HG03045 (cell line): ENCODE results near the gene CXCL3.
"Not testable (repeated sequence)": the region's sequence is repeated elsewhere in the genome, so short reads cannot be mapped to it uniquely, and the experiment has no call there.

Experiments
- ATAC-seq: cut with Tn5 transposase; IDR thresholded peaks from one replicate; pipeline ENCODE4 v1.9.1; 2021; ENCODE audit warnings: mild to moderate bottlenecking, moderate library complexity; ENCODE audit not compliant: unreplicated experiment

CXCL3 gene

GRCh38 chr4:74038425-74039314, at the start of gene CXCL3:
CXCL3 (minus strand) TSS chr4:74038689; CDS start chr4:74038611, 78 bp downstream.
- ATAC-seq, result peak; percentile 67

- no peak for ATAC-seq
Observed at GRCh38 chr4:74087481-74087880, 49.0 kb upstream of the CXCL3 start.

DNA sequence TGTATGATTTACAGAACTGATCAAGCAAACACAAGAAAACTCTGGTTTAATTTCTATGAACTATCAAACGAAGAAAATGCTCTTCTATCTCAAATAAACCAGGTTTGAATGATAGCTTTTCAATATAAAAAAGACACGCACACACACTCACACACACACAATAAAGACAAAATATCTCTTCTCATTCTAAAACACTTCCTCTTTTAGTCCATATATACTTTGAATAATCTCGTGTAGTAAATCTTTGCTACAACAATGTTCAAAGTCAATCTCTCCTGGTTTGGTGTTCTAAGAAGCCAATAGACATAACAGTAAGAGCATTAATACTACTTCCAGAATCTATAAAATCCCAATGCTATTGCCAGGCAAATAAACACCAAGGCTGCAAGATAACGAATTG, 47.2 kb upstream of the CXCL3 start:
- no peak for ATAC-seq

DNA sequence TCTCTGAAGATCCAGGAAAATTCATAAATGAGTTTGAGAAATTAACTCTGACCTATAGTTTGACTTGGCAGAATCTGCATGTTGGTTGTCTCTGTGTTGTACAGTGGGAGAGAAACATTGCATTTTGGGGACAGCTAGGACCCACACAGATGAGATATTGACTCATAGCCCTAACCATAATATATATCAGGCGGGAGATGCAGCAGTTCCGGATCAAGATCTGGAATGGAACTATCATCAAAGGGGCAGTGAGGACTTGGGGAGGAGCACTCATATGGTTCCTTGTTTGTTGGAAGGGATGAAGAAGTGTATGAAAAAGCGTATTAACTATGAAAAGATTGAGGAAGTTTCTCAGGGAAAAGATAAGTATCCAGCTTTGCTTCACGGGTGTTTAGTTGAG, 46.5 kb upstream of the CXCL3 start:
- ATAC-seq, result no peak

- no peak for ATAC-seq
Observed at GRCh38 chr4:74083546-74083945, 45.1 kb upstream of the CXCL3 start.

DNA sequence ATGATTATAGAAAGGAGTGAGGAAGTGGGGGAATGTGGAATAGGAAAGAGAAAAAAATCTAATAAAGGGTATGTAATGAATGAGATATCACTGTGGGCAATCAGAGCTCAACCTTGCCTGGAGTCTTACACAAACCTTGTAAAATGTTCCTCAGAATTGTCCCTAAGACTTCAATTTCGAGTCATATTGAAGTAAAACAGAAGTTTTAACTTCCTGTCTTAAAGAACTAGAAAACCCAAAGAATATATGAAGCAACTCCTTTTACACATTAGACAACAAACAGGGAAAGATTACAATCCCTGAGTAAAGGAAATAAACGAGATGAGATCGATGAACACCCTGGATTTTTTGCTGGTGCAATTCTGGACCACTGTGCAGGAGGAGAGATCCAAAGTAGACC, 42.5 kb upstream of the CXCL3 start:
- ATAC-seq, result no peak

DNA sequence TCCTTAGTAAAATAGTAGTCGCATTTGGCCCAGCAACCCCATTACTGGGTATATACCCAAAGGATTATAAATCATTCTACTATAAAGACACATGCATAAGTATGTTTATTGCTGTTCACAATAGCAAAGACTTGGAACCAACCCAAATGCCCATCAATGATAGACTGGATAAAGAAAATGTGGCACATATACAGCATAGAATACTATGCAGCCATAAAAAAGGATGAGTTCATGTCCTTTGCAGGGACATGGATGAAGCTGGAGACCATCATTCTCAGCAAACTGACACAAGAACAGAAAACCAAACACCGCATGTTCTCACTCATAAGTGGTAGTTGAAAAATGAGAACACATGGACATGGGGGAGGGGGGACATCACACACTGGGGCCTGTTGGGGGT, 41.9 kb upstream of the CXCL3 start:
- not testable (repeated sequence) for ATAC-seq

DNA sequence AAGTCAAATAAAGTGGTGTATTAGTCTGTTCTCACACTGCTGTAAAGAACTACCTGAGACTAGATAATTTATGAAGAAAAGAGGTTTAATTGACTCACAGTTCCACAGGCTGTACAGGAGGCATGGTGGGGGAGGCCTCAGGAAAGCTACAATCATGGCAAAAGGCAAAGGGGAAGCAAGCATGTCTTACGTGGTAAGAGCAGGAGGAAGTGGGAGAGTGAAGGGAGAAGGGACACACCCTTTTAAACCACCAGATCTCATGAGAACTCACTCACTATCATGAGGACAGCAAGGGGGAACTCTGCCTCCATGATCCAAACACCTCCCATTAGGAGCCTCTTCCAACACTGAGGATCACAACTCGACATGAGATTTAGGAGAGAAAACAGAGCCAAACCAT, 40.5 kb upstream of the CXCL3 start:
- not testable (repeated sequence) for ATAC-seq

DNA sequence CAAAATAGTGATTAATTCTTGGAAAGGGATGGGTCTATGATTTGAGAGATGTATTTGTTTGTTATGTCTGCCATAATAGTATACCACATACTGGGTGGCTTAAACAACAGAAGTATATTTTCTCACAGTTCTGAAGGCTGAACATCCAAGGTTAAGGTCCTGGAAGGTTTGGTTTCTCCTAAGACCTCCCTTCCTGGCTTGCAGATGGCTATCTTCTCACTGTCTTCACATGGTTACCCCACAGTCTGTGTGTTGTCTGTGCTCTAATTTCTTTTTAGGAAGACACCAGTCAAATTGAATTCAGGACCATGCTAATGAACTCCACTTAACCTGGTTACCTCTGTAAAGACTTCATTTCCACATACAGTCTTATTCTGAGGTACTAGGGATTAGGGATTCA, 34.9 kb upstream of the CXCL3 start:
- no peak for ATAC-seq

DNA sequence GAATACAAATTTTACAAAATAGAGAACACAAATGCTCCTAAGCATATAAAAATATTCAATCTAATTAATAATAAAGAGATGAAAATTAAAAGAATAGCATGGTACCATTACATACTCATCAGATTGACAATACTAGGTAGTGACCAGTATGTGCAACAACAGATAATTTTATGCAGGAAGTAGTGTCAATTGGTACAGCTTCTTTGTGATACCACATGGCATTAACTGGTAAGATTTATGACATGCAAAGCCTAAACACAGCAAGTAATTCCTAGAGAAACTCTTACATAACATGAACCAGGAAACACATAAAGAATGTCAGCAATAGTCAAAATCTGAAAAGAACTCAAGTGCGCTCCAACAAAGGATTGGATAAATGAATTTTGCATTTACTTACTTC, 34.2 kb upstream of the CXCL3 start:
- ATAC-seq, result no peak

- no peak for ATAC-seq
Observed at GRCh38 chr4:74067586-74067985, 29.1 kb upstream of the CXCL3 start.

DNA sequence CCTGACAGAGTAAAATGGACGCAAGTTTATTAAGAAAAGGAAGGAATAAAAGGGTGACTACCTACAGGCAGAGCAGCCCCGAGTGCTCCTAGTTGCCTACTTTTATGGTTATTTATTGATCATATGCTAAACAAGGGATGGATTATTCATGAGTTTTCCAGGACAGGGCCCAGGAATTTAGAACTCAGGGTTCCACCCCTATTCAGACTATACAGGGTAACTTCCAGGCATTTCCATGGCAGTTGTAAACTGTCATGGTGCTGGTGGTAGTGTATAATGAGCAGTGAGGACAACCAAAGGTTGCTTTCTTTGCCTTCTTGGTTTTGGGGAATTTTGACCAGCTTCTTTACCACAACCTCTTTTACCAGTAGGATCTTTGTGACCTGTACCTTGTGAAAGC, 27.7 kb upstream of the CXCL3 start:
- no peak for ATAC-seq

- ATAC-seq, result no peak
Observed at GRCh38 chr4:74065115-74065642, 26.7 kb upstream of the CXCL3 start.

DNA sequence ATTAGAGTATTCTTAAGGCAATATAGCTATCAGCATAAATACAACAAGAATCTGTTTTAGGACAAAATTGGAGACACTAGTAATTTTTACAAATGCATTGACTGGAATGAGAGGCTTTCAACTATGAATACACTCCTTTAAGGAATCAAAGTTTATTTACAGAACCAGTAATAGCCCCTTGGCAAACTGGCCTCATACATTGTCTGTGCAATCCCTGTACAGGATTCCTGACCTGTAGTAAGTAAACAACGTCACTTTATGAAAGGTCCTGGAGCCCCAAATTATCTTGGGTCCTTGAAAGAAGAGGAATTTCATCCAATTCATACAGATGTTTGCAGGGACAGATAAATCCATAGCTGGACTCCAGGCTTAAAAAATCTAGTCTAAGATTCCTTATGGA, 25.4 kb upstream of the CXCL3 start:
- ATAC-seq, result no peak

DNA sequence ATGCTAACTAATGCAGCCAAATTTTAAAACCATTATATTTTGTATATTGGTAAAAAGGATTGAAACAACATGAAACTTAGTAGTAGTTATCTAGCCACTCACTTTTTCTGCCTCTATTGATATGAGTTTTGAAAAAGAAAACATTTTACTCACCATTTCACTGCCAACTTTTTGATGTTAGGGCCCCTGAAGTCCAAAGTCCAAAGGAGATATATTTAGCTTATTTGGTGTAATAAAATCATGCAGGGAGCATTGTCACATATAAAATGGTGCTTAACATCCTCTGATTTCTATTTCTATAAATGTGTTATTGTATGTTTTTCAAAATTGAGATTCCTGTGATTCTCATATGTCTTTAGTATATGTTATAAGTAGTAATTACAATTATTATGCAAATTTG, 24.5 kb upstream of the CXCL3 start:
- no peak for ATAC-seq

DNA sequence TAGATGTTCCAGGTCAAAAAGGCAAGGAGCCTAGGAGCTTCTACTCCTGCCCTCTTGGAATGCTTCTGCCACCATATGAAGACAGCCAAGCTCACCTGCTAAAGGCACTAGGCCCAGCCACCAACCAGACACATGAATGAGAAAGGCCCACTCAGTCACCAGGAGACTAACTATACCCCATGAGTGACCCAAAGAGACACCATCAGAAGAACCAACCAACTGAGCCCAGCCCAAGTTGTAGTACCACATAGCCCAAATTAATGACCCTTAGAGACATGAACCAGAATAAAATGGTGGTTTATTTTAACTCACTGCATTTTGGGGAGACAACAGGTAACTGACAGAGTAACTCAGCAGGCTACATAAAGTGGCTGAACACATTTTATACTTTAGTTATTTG, 22.9 kb upstream of the CXCL3 start:
- no peak for ATAC-seq

GRCh38 chr4:74059161-74059829, 20.8 kb upstream of the CXCL3 start:
- ATAC-seq, result no peak

DNA sequence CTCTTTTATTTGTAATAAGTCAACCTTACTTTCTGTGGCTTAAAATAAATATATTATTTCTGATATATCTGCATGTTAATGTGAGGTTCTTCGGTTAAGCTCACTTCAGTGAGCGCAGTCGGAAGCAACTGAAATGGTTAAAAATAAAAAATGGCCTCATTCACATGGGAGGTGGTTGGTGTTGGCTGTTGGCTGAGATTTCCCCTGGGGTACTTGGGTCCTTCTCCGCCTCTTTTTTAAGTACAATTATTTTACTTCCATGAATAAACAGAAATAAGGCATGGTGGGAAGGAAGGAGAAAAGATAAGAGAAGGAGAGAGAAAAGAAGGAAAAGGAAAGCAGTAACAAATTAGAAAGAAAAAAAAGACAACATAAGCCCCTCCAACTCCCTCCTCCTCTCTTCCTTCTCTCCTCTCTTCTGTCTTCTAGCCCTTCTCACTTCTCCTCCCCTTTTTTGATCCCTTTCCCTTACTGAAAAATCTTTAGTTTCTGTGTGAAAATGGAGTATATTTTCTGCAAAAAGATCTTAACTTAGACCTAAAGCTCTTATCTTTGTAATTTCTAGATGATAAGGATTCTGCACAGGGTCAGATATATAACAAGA, 19.7 kb upstream of the CXCL3 start:
- no peak for ATAC-seq

- ATAC-seq, result no peak
Observed at GRCh38 chr4:74057588-74057987, 19.1 kb upstream of the CXCL3 start.

DNA sequence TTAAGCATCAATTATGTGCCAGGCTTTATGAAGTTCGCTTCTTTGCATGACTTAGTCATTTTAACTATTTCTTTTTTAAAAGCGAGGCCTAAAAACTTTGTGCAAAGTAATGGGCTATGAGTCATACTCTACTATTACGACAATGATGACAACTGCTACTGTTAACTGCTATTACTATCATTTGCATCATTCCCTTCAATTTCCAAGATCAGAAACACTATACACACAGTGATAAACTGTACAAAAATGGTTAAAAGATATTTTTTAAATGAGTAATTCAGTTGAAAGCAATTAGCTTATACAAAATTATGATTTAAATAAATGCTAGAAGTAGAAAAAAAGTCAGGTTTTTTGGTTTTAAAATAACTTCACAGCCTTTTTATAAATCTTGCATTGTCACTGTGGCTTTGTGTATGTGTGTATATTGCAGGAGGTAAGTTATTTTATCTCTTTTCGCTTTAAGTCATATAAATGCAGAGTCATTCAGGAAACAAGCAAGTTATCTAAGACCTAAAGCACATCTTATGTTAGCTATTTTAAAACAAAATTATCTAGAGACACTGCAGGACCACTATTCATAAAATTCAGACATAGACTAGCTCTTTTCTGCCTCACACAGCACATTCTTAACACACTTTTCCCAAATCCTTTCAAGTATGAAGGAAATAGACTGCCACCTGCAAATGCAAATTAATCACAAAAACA, 18.5 kb upstream of the CXCL3 start:
- no peak for ATAC-seq
